Hematopoietic multipotent progenitor cell treated with erythropoietin and hydrocortisone succinate and interleukin-3 and kit ligand, for 6 days (in vitro differentiated cells): ENCODE results near the gene RGR.
"Not testable (repeated sequence)": the region's sequence is repeated elsewhere in the genome, so short reads cannot be mapped to it uniquely, and the experiment has no call there.

ENCODE experiments used
- DNase-seq: peaks from one replicate; pipeline ENCODE4 v3.0.0-alpha.2; 2015

RGR gene

GRCh38 chr10:84261236-84261915, 16.5 kb downstream of the RGR start:
- no peak for DNase-seq

- no peak for DNase-seq
Observed at GRCh38 chr10:84262190-84262956, 17.5 kb downstream of the RGR start.

- no peak for DNase-seq
Observed at GRCh38 chr10:84263716-84264115, 18.9 kb downstream of the RGR start.

GRCh38 chr10:84264611-84265141, 19.8 kb downstream of the RGR start:
- DNase-seq = peak; percentile 83

- DNase-seq = no peak
Observed at GRCh38 chr10:84265418-84265817, 20.6 kb downstream of the RGR start.

GRCh38 chr10:84267503-84268126, 22.8 kb downstream of the RGR start:
- DNase-seq = peak; percentile 60

GRCh38 chr10:84269162-84269561, 24.3 kb downstream of the RGR start:
- no peak for DNase-seq

- no peak for DNase-seq
Observed at GRCh38 chr10:84269773-84270172, 24.9 kb downstream of the RGR start.

GRCh38 chr10:84270708-84271107, 25.9 kb downstream of the RGR start:
- no peak for DNase-seq

- DNase-seq = not testable (repeated sequence)
Observed at GRCh38 chr10:84279876-84280475, 35.1 kb downstream of the RGR start.

GRCh38 chr10:84286695-84287094, 41.8 kb downstream of the RGR start:
- DNase-seq = no peak

- no peak for DNase-seq
Observed at GRCh38 chr10:84288151-84288550, 43.3 kb downstream of the RGR start.

- DNase-seq = no peak
Observed at GRCh38 chr10:84289521-84290200, 44.8 kb downstream of the RGR start.

GRCh38 chr10:84290235-84290634, 45.4 kb downstream of the RGR start:
- no peak for DNase-seq

GRCh38 chr10:84291384-84291783, 46.5 kb downstream of the RGR start:
- DNase-seq = peak; percentile 75

- DNase-seq = no peak
Observed at GRCh38 chr10:84292502-84292901, 47.6 kb downstream of the RGR start.

GRCh38 chr10:84293171-84293570, 48.3 kb downstream of the RGR start:
- no peak for DNase-seq

GRCh38 chr10:84293574-84294016, 48.7 kb downstream of the RGR start:
- DNase-seq = peak; percentile 91

GRCh38 chr10:84294766-84295447, 50.1 kb downstream of the RGR start:
- DNase-seq = no peak

- no peak for DNase-seq
Observed at GRCh38 chr10:84296091-84296981, 51.5 kb downstream of the RGR start.

- no peak for DNase-seq
Observed at GRCh38 chr10:84298057-84298456, 53.2 kb downstream of the RGR start.
